GM19395 (cell line): ENCODE data around the gene MARVELD2.
"Not testable (repeated sequence)": the region's sequence is repeated elsewhere in the genome, so short reads cannot be mapped to it uniquely, and the experiment has no call there.

ENCODE experiments used
- ATAC-seq: cut with Tn5 transposase; IDR thresholded peaks from one replicate; pipeline ENCODE4 v1.9.1; 2021; ENCODE audit warnings: mild to moderate bottlenecking, moderate library complexity; ENCODE audit not compliant: unreplicated experiment

The MARVELD2 gene

DNA sequence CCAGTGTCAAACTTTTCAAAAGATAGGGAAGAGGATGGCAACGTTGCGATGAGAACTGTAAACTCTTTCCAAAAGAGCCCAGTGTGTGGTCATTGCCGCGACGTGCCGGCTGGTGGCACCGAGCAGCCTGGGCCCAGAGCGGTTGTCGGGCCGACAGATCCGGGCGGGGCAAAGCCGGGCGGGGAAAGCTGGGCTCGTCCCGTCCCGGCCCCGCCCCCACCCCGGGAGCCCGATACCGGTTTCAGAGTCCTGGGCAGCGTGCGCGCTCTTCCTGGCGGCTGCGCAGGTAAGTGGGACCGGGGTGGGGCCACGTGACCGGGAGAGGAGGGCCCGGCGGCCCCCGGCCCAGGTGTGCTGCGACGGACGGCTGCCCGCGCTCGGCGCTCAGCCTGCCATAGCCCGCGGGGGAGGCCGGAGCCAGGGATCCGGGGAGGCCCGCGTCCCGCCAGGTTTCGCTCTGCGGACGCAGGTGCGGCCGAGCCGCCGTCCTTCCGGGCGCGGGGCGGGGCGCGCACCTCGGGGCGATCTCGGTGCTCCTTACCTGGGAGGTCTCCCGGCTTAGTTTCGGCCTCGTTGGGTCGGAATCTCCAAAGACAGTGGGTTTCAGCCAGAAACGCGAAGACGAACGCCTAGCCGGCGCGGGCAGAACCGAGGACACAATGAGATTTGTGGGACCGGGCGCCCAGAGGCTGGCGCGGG, at the start of gene MARVELD2:
TSS of gene MARVELD2 (plus strand) at position 232 of the 699 bp plus-strand sequence. CDS start 4,270 bp downstream, outside the sequence.
- no peak for ATAC-seq

- ATAC-seq = no peak
Observed at GRCh38 chr5:69367697-69368279, 47.1 kb upstream of the MARVELD2 start.

- ATAC-seq = peak; percentile 24
Observed at GRCh38 chr5:69368458-69369339, 46.2 kb upstream of the MARVELD2 start.

- peak; percentile 95 for ATAC-seq
Observed at GRCh38 chr5:69369340-69370121, 45.4 kb upstream of the MARVELD2 start, which contains the start of the genes AK6, RAD17 and TAF9. AK6 (minus strand) TSS chr5:69369520; CDS start chr5:69369490, 30 bp downstream. RAD17 (plus strand) TSS chr5:69369818; CDS start chr5:69372209, 2,391 bp downstream. TAF9 (minus strand) TSS chr5:69369520; CDS start chr5:69365737, 3,783 bp downstream.

DNA sequence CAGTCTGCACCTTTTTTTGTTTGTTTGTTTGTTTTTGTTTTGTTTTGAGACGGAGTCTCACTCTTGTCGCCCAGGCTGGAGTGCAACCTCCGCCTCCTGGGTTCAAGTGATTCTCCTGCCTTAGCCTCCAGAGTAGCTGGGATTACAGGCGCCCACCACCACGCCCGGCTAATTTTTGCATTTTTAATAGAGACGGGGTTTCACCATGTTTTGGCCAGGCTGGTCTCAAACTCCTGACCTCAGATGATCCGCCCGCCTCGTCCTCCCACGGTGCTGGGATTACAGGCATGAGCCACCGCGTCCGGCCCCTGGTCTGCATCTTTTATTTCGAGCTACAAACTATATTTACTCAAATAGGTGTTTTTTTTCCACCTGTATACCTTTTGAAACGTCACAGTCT, 44.6 kb upstream of the MARVELD2 start:
- not testable (repeated sequence) for ATAC-seq

DNA sequence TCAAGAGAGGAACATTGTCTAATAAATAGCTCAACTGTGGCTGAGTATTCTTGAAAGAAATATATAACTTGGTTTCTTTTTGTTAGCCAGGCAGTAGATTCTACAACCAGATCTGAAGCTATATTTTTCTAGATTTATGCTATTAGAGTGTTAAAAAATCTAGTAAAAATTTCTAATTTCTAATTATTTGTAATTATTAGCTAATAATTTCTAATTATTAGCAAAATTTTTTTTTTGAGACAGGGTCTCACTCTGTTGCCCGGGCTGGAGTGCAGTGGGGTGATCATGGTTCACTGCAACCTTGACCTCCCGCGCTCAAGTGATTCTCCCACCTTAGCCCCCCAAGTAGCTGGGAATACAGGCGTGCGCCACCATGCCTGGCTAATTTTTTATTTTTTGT, 42.5 kb upstream of the MARVELD2 start:
- no peak for ATAC-seq

DNA sequence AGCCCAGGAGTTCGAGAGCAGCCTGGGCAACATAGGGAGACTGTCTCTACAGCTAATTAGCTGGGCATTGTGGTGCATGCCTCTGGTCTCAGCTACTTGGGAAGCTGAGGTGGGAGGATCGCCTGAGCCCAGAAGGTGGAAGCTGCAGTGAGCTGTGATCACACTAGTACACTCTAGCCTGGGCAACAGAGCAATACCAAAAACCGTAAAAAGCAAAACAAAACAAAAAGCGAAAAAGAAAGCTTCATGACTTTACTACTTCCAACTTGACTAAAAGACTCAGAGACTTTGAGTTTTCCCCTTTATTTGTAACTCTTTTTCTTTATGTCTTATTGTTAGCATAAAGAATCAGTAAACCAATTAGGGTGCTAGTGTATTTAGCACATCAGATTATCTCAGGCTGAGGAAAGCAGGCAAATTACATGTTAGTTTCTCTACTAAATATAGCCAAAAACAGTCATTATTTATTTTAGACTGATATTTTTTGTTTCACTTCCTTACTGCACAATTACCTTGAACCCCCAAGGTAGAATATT, 39.9 kb upstream of the MARVELD2 start:
- peak; percentile 82 for ATAC-seq

GRCh38 chr5:69378376-69378775, 36.5 kb upstream of the MARVELD2 start:
- ATAC-seq = no peak

- ATAC-seq = no peak
Observed at GRCh38 chr5:69404659-69405330, 10.1 kb upstream of the MARVELD2 start.

DNA sequence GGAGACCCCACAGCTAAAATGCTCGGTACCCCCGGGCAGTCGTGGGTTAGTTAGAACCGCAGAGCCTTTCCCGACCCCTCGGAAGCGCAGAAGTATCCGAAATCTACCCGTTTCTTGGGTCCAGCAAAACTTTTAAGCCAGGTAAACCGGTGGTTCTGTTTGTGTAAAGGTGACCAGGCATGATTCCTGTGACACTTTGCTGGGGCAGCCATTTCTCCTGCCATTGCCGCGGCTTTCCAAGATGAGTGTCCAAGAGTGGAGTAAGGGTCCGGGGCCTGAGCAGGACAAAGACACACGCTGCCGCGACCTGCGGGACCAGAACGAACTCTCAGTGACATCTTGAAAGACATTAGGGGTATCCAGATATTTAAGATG, 655 bp downstream of the MARVELD2 start:
- ATAC-seq = no peak

DNA sequence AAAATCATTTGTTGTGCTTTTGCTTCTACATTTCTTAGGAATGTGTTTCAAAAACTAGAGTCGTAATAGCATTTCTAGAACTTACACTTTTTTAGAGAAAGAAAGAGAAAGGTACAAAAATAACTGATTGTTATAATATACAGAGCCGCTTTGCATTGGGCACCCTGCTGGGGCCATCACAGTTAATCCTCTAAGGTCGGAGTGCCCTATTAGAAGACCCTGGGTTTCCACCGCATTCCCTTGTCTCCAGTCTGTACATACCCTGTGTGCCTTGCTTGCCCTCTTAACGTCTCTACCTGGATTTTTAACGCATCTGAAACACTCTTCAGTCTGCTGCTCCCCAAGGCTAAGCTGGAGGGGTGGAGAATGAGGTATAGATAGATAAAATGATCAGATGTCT, 1.3 kb downstream of the MARVELD2 start:
- ATAC-seq = no peak

- ATAC-seq = no peak
Observed at GRCh38 chr5:69416699-69417098, 1.8 kb downstream of the MARVELD2 start.

- ATAC-seq = no peak
Observed at GRCh38 chr5:69418554-69418953, 3.6 kb downstream of the MARVELD2 start.

GRCh38 chr5:69431424-69432303, 16.7 kb downstream of the MARVELD2 start:
- no peak for ATAC-seq

DNA sequence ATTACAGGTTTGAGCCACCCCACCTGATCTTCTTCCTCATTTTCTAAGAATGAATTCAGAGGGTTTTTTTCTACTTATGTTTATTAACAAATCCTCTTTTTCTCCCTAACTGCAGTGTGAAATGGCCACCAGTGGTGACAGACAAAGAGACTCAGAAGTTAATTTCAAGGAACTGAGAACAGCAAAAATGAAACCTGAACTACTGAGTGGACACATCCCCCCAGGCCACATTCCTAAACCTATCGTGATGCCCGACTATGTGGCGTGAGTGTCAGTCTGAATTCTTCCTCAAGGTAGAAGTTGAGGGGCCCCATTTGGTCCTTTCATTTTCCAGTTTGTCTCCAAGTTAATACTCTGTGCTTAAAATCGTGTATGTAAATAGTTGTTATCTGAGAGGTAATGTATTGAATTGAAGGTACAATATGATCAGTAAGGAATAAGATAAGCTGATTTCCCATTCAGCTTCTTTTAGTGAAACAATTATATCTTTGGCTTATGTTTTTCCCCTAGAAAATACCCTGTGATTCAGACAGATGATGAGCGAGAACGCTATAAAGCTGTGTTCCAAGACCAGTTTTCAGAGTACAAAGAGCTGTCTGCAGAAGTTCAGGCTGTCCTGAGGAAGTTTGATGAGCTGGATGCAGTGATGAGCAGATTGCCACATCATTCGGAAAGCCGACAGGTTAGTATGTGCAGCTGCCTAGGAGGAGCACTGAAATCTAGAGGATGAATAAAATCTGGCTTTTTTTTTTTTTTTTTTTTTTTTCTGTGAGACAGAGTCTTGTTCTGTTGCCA, 17.7 kb downstream of the MARVELD2 start:
- peak; percentile 86 for ATAC-seq

DNA sequence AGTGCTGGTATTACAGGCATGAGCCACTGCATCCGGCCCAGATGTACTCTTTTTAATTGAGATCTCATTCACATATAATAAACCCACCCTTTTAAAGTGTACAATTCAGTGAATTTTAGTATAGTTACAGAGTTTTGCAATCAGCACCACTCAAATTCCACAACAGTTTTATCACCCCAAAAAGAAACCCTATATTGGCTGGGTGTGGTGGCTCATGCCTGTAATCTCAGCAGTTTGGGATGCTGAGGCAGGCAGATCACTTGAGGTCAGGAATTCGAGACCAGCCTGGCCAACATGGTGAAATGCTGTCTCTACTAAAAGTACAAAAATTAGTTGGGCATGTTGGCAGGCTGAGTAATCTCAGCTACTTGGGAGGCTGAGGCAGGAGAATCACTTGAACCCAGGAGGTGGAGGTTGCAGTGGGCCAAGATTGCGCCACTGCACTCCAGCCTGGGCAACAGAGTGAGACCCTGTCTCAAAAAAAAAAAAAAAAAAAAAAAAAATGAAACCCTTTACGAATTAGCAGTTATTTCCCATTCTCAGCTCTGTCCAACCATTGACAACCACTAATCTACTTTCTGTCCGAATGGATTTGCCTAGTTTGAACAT, 20.5 kb downstream of the MARVELD2 start:
- ATAC-seq = not testable (repeated sequence)

GRCh38 chr5:69444127-69444754, 29.3 kb downstream of the MARVELD2 start:
- ATAC-seq = no peak
